Suprapubic skin (tissue), 3 donors: ENCODE measurements around the gene AMBRA1.

Experiments used
- POLR2A ChIP-seq, 2 donors: fragments of 450-650 bp; IDR thresholded peaks; one replicate each; pipeline ENCODE4 v1.6.1; 2017; ENCODE audit warnings: antibody characterized with exemption in 2 of 2, mild to moderate bottlenecking in 2 of 2, moderate library complexity in 2 of 2
- TF ChIP-seq, protein P1 (sequence below), 2 donors: fragments of 200-600 bp in 1 of 2; fragments of 450-650 bp in 1 of 2; sonication (generic) in 1 of 2; IDR thresholded peaks; one replicate each; pipeline ENCODE4 v1.5.1; 2016 to 2019; ENCODE audit warnings: antibody characterized with exemption in 2 of 2, mild to moderate bottlenecking in 1 of 2, moderate library complexity in 1 of 2

GRCh38 chr11:46521961-46522681 lies 71.7 kb downstream of the AMBRA1 start:
- TF ChIP-seq, protein P1, sequence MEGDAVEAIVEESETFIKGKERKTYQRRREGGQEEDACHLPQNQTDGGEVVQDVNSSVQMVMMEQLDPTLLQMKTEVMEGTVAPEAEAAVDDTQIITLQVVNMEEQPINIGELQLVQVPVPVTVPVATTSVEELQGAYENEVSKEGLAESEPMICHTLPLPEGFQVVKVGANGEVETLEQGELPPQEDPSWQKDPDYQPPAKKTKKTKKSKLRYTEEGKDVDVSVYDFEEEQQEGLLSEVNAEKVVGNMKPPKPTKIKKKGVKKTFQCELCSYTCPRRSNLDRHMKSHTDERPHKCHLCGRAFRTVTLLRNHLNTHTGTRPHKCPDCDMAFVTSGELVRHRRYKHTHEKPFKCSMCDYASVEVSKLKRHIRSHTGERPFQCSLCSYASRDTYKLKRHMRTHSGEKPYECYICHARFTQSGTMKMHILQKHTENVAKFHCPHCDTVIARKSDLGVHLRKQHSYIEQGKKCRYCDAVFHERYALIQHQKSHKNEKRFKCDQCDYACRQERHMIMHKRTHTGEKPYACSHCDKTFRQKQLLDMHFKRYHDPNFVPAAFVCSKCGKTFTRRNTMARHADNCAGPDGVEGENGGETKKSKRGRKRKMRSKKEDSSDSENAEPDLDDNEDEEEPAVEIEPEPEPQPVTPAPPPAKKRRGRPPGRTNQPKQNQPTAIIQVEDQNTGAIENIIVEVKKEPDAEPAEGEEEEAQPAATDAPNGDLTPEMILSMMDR (IDR thresholded peaks at IDR 0.05) = no peak
- no peak for TF ChIP-seq POLR2A (IDR thresholded peaks at IDR 0.05)
